ENCODE measurements around the gene SLC16A3. TPM values are rescaled to one million over a fixed set of nuclear protein-coding genes. Genes with fewer than 3 reads are reported as not detected.

The SLC16A3 gene
- polyA plus RNA-seq, 1 of the 3 experiments (the other 2 are of a cell fraction): 70.7 TPM

GRCh38 chr17:82179946-82180475, 48.8 kb upstream of the SLC16A3 start:
- Histone ChIP-seq H3K4me3 (ENCODE audit: low read depth in 2 of 2, low read length in 1 of 2) (no peak overlapping the region), H3K9ac (no peak overlapping the region), H2AFZ (ENCODE audit: low read depth) (no peak overlapping the region), H3K79me2 (ENCODE audit: insufficient read depth) (no peaks in the 10 kb centered on the region), H3K4me2 (no peak overlapping the region), H4K20me1 (ENCODE audit: insufficient read depth) (no peaks in the 10 kb centered on the region), H3F3A (replicated peaks; ENCODE audit: insufficient read depth) (no peaks in the 10 kb centered on the region), H3K9me3 (no peaks in the 10 kb centered on the region), H3K27ac (ENCODE audit: low read depth in 2 of 2, low read length in 1 of 2) (no peak overlapping the region), H3K4me1 (ENCODE audit: control insufficient read depth in 1 of 2, insufficient read depth in 2 of 2, low read depth in 1 of 2, low read length in 1 of 2) (no peaks in the 10 kb centered on the region; a peak in 1 of 4 replicates), H3K36me3 (replicated peaks in 1 of 2; ENCODE audit: control insufficient read depth in 1 of 2, insufficient read depth in 2 of 2, low read length in 1 of 2) (peaks cover 48 to 52% of the 10 kb centered on the region in 2 experiments), H3K9me2 (no peaks in the 10 kb centered on the region), H3K27me3 (ENCODE audit: insufficient read depth) (no peaks in the 10 kb centered on the region)
- CTCF ChIA-PET: interaction anchor here (2.1 kb wide), 1 partner anchor 150 kb away, joined by 9 read pairs; no protein-coding TSS in a partner anchor
- 96% methylated on average over 10 of the region's 10 CpGs for WGBS (ENCODE audit: low lambda C conversion rate)
- POLR2A ChIA-PET: no interaction called here
- no peak for DNase-seq
- TF ChIP-seq GABPA (IDR thresholded peaks at IDR 0.05; ENCODE audit: low read depth) (no peak), SIN3A (IDR thresholded peaks at IDR 0.05; ENCODE audit: borderline replicate concordance, low read depth, low read length) (no peak), EP300 (IDR thresholded peaks at IDR 0.05; ENCODE audit: borderline replicate concordance in 1 of 2, low read depth in 1 of 2, low read length in 1 of 2) (no peak), USF1 (IDR thresholded peaks at IDR 0.05; ENCODE audit: borderline replicate concordance, low read depth) (no peak), MAX (IDR thresholded peaks at IDR 0.05; ENCODE audit: low read depth) (no peak), NRF1 (IDR thresholded peaks at IDR 0.05; ENCODE audit: low read depth, low read length) (no peak), GATA2 (CRISPR knock-in tag; IDR thresholded peaks at IDR 0.05) (no peak), TEAD4 (IDR thresholded peaks at IDR 0.05; ENCODE audit: borderline replicate concordance, insufficient read depth) (no peak), MXI1 (IDR thresholded peaks at IDR 0.05; ENCODE audit: low read depth, low read length) (no peak)
- TF ChIP-seq, protein P1, sequence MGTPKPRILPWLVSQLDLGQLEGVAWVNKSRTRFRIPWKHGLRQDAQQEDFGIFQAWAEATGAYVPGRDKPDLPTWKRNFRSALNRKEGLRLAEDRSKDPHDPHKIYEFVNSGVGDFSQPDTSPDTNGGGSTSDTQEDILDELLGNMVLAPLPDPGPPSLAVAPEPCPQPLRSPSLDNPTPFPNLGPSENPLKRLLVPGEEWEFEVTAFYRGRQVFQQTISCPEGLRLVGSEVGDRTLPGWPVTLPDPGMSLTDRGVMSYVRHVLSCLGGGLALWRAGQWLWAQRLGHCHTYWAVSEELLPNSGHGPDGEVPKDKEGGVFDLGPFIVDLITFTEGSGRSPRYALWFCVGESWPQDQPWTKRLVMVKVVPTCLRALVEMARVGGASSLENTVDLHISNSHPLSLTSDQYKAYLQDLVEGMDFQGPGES (IDR thresholded peaks at IDR 0.05; ENCODE audit: low read depth, low read length): no peak

DNA sequence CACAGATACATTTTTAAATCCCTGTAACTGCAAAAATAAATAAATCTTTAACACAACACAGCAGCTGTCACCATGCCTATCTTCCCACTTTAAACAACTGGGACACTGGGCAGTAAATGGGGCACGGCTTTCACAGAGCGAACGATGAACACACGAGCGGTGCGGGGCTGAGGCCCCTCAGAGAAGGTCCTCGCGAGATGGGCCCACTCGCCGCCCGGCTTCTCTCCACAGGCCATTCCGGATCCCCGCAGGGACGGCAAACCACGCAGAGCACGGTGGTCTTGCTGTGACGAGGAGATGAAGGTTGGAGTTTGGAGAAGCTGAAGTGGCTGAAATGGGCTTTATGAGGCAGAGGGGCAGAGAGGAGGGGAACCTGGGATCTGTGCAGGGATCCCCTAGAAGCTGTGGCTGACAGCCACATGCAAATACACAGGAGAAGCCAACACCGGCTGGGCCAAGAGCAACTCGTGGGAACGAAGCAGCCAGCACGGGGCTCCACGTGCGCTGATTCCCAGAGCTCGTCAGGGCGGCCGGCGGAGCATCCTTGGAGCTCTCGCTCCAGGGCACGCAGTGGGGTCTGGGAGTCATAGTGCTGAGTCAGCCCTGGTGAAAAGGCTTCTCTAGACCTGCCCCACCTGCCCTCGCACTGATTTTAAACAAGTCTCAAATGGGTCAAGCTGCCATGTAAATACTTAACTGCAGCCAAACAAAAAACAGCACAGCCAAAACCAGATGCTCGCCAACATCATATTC, 47.9 kb upstream of the SLC16A3 start:
- no peaks in the 10 kb centered on the region for H3F3A ChIP-seq (replicated peaks; ENCODE audit: insufficient read depth)
- H3K27ac ChIP-seq (ENCODE audit: low read depth in 2 of 2, low read length in 1 of 2): no peak overlapping the region
- no peaks in the 10 kb centered on the region for H4K20me1 ChIP-seq (ENCODE audit: insufficient read depth)
- H3K9ac ChIP-seq: no peak overlapping the region
- DNase-seq: no peak
- H3K4me3 ChIP-seq (ENCODE audit: low read depth in 2 of 2, low read length in 1 of 2): no peak overlapping the region
- ChIA-PET CTCF (interaction anchor here (0.9 to 2.2 kb wide), 5 partner anchors 25 to 151 kb away, joined by 3 to 12 read pairs (median 5); no protein-coding TSS in a partner anchor), POLR2A (no interaction called here)
- no peak overlapping the region for H2AFZ ChIP-seq (ENCODE audit: low read depth)
- no peaks in the 10 kb centered on the region for H3K9me3 ChIP-seq
- H3K9me2 ChIP-seq: no peaks in the 10 kb centered on the region
- no peaks in the 10 kb centered on the region; a peak in 1 of 4 replicates for H3K4me1 ChIP-seq (ENCODE audit: control insufficient read depth in 1 of 2, insufficient read depth in 2 of 2, low read depth in 1 of 2, low read length in 1 of 2)
- TF ChIP-seq, protein P2, sequence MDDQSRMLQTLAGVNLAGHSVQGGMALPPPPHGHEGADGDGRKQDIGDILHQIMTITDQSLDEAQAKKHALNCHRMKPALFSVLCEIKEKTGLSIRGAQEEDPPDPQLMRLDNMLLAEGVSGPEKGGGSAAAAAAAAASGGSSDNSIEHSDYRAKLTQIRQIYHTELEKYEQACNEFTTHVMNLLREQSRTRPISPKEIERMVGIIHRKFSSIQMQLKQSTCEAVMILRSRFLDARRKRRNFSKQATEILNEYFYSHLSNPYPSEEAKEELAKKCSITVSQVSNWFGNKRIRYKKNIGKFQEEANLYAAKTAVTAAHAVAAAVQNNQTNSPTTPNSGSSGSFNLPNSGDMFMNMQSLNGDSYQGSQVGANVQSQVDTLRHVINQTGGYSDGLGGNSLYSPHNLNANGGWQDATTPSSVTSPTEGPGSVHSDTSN (IDR thresholded peaks at IDR 0.05): no peak
- no peak for TF ChIP-seq USF1 (IDR thresholded peaks at IDR 0.05; ENCODE audit: borderline replicate concordance, low read depth)
- no peak overlapping the region for H3K4me2 ChIP-seq
- H3K36me3 ChIP-seq (replicated peaks in 1 of 2; ENCODE audit: control insufficient read depth in 1 of 2, insufficient read depth in 2 of 2, low read length in 1 of 2): peaks cover 43 to 49% of the 10 kb centered on the region in 2 experiments
- H3K27me3 ChIP-seq (ENCODE audit: insufficient read depth): no peaks in the 10 kb centered on the region
- no peaks in the 10 kb centered on the region for H3K79me2 ChIP-seq (ENCODE audit: insufficient read depth)
- WGBS (ENCODE audit: low lambda C conversion rate): 96% methylated on average over 31 of the region's 31 CpGs

Data from SK-N-SH (cell line).